HepG2 (cell line): ENCODE results near the gene POU2F1.

ENCODE experiments used
- ARHGAP35 ChIP-seq: sonication (generic); formaldehyde crosslinking; IDR thresholded peaks from 2 replicates; pipeline ENCODE4 v1.9.0; 2022; ENCODE audit warnings: mild to moderate bottlenecking, inconsistent platforms, moderate library complexity, missing genetic modification reagents, borderline replicate concordance
- TRIM24 ChIP-seq: sonication (generic); formaldehyde crosslinking; IDR thresholded peaks from 2 replicates; pipeline ENCODE4 v1.8.0; 2022; ENCODE audit warnings: mild to moderate bottlenecking, missing genetic modification reagents
- TF ChIP-seq, protein P1 (sequence below): sonication (generic); formaldehyde crosslinking; IDR thresholded peaks from 2 replicates; pipeline ENCODE4 v1.5.1; 2020; ENCODE audit warnings: mild to moderate bottlenecking, missing genetic modification reagents, moderate library complexity

DNA sequence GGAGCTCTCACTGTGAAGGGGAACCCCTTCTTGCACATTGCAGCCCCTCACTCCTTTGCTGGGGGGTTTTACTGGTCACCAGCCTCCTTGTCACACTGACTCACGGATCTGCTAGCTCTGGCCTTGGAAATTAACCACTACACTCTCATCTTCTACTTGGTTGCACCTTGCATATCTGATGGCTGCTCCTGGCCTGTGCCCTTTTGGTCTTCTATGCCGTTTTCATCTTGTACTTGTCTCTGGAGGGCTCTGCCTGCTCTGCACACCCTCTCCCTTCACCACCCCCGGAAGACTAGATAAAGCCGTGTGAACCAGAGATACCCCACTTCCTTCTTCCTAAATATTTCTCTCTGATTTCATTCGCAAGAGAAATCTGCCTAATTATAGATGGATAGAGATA lies 253.1 kb downstream of the POU2F1 start:
- TF ChIP-seq ARHGAP35 (CRISPR knock-in tag), result no peak
- TF ChIP-seq, protein P1, sequence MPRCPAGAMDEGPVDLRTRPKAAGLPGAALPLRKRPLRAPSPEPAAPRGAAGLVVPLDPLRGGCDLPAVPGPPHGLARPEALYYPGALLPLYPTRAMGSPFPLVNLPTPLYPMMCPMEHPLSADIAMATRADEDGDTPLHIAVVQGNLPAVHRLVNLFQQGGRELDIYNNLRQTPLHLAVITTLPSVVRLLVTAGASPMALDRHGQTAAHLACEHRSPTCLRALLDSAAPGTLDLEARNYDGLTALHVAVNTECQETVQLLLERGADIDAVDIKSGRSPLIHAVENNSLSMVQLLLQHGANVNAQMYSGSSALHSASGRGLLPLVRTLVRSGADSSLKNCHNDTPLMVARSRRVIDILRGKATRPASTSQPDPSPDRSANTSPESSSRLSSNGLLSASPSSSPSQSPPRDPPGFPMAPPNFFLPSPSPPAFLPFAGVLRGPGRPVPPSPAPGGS, result no peak
- no peak for TF ChIP-seq TRIM24 (CRISPR knock-in tag)
